ELF-1 (cell line): ENCODE data around the gene MTMR12.

ENCODE experiments used
- DNase-seq: peaks from one replicate; pipeline ENCODE4 v3.0.0-alpha.2; 2016; ENCODE audit warnings: low read depth, low spot score

Gene MTMR12

GRCh38 chr5:32190095-32190494 lies 122.6 kb downstream of the MTMR12 start:
- DNase-seq, result no peak

GRCh38 chr5:32187675-32188074 lies 125.1 kb downstream of the MTMR12 start:
- no peak for DNase-seq

GRCh38 chr5:32182463-32183063 lies 130.2 kb downstream of the MTMR12 start:
- DNase-seq, result peak; percentile 23
